ENCODE data around the gene ATP6AP1.

Gene ATP6AP1

DNA sequence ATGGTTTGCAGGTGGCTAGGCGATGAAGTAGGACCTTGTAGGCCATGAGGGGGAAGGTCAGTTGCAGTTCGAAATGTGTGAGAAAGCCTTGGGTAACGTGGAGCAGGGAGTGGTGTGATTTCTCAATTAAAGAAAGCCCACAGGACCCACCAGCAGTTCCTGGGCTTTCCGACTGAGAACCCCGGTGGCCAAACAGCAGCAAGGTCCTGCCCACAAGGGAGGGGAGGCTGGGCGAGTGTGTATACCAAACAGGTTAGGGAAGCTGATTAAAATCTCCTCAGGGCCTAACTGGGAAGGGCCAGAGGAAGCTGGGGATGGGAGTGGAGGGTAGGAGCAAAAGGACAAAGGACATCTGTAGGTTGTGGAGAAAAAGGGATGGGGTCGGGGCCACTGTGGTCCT is 2.4 kb downstream of the ATP6AP1 start:
- DNase-seq, result no peak

DNA sequence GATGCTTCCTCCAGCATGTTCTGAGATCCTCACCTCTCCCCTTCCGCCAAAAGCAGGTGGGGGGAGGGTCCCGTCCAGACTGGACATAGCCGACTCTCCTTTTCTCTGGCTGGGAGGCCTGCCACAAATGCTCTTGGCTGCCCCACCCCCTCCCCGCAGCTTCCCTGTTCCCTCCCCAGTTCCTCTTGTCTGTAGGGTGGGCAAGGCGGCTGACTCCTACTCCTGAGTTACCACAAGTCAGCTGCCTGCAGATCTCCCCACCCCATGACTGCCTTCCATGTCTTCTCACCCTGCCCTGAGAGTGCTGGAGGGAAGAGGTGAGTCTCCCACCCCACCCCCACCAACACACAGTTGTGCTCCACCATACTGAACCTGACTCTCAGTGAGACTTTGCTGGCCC is 2.9 kb downstream of the ATP6AP1 start:
- no peak for DNase-seq

DNA sequence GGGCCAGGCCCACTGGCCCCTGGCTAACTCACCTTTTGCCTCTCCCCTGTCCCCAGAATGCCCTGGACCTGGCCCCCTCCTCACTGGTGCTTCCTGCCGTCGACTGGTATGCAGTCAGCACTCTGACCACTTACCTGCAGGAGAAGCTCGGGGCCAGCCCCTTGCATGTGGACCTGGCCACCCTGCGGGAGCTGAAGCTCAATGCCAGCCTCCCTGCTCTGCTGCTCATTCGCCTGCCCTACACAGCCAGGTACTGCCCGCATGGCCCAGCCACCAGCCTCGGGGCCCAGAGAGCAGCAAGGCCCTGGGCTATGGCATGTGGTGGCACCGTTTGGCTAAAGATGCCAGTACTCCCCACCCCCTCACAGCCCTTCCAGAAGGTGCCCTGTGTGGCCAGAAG is 3.7 kb downstream of the ATP6AP1 start:
- DNase-seq, result no peak

DNA sequence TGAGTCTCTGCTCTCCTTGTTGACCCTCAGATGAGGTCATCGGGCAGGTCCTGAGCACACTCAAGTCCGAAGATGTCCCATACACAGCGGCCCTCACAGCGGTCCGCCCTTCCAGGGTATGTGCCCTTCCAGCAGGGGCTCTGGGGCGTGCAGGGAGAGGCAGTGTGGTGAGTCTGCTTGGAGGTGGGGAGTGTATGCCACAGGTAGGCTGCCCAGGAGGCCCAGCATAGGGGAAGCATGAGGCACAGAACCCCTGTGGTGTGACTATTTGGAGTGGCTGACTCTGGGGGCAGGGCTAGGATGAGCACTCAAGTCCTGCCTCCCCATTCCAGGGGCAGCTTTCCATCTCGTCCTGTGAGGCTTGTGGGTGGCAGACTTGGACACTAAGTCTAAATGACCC is 5.1 kb downstream of the ATP6AP1 start:
- DNase-seq, result no peak

DNA sequence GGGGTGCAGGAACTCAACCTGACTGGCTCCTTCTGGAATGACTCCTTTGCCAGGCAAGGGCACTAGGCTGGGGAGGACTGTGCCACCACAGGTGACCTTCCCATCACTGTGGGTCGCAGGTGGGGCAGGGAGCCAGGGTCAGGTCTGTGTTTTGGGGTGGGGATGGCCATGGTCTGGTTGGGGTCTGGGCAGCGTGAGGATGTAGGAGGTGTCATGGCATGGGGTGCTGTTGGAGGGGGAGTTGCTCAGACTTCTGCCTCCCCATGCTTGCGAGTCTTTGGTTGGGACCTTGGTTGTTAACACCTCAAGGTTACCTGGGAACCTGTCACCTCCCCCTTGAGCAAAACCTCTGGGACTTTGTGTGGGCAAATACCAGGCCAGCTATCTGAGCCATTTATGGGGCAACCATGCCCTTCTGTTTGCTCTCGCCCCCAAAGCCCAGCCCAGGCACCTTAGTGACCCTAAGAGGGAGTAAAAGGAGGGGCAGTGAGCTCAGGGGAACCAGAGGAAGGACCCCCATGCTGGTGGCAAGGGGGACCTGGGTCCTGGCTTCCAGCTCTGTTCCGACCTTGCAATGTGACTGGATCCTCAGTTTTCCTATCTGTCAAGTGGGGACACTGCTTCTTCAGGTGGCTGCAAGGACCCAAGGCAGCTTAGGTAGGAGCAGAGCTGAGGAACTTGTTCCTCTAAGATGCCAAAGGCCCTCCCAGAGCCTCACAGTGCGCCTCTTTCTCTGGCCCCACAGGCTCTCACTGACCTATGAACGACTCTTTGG is 6.1 kb downstream of the ATP6AP1 start:
- DNase-seq, result no peak

DNA sequence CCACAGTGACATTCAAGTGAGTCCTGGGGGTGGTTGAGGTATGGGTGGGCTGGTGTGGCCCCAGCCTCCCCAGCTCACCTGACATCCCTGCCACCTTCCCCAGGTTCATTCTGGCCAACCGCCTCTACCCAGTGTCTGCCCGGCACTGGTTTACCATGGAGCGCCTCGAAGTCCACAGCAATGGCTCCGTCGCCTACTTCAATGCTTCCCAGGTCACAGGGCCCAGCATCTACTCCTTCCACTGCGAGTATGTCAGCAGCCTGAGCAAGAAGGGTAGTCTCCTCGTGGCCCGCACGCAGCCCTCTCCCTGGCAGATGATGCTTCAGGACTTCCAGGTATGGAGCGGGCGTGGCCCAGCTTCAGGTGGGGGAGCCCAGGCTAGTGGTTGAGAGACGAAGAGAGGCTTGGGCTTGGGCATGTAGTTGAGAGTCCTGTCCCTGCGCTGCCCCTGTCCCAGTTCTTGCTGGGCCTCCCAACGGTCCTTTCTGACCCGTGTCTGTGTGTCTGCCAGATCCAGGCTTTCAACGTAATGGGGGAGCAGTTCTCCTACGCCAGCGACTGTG is 6.8 kb downstream of the ATP6AP1 start:
- DNase-seq, result no peak

DNA sequence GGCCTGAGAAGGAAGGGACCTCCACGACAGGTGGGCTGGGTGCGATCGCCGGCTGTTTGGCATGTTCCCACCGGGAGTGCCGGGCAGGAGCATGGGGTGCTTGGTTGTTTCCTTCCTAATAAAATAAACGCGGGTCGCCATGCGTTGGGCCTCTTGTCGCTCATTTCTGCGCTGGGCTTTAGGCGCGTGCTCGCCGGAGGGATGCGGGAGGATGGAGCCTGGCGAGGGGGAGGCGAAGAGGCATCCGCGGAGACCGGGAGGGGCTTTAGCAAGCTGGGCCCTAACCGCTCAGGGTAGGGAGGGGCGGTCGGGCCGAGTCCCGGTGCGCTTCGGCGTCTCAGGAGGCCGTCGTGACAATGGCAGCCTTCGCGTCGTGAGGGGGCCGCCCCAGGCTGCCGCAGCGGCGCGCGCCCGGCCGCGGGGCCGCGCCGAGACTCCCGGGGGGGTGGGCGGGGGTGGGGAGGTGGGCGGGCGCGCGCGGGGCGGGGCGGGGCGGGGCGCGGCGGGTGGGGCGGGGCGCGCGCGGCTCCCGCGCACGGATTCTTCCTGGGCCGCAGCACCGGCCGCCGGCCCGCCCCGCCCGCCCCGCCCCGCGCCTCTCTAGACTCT is 8.0 kb downstream of the ATP6AP1 start:
- DNase-seq, result peak; percentile 84

DNA sequence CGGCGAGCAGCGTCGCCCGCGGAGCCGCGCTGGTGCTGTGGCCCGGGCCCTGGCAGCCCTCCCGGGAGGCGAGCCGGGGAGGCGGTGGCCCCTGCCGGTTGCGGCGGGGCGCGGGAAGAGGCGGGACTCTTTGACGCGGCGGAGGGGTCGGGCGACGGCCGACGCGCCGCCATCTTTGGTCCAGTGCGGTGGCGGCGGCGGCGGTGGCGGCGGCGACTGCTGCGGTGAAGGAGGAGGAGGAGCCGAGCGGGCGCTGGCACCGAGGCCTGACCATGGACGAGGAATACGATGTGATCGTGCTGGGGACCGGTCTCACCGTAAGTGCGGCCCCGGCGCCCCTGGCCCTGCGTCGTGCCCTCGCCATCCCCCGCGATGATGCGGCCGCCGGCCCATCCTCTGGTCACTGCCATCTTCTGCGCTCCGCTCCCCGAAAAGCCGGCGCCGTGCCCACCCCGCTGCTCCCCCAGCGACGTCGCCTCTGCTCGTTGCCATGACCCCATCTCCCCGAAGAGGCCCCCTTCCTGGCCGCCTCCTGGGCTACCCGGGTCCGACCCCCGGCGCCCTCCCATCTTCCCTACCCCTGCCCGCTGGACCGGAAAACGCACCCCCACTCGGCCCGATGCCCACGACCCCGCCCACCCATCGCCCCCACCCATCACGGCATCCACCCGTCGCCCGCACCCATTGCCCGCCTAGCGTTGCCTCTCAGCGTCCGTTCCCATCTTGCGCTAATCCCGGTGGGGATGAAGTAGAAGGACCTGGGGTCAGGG is 8.7 kb downstream of the ATP6AP1 start, which contains the start of gene GDI1:
GDI1 (plus strand) TSS at position 172 of the 770 bp plus-strand sequence; CDS start at position 273, 101 bp downstream.
- DNase-seq, result peak; percentile 84

DNA sequence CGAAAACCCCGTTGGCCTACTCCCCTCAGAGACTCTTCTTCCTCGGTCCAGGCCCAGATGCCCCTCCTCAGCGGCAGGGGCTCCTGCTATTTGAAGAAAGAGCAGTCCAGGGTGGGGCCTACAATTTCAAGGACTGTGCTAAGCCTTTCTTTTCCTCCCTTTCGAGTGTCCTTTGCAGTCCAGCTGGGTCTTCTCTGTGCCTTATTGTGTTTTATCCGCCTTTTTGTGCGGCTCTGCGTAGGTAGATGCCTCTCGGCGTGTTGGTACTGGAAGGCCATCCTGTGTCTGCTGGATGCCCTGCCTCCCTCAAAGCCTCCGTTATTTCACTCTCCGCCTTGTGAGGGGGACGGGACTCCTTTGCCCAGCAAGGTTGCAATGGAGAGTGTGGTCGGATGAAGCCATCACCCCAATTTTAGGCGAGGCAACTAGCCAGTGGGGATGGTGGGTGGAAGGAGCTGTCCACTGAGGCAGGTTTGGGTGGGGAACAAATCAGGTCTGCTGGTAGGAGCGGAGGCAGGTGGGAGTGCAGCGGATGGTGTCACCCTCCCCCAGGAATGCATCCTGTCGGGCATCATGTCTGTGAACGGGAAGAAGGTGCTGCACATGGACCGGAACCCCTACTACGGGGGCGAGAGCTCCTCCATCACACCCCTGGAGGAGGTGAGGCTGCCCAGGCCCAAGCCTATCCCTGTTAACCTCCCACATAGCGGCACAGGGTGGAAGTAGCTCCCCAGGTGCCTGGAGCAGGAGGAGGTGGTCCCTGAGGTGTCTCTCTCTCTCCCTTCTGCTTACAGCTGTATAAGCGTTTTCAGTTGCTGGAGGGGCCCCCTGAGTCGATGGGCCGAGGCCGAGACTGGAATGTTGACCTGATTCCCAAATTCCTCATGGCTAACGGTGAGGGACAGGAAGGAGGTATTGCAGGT is 9.8 kb downstream of the ATP6AP1 start:
- DNase-seq, result no peak

DNA sequence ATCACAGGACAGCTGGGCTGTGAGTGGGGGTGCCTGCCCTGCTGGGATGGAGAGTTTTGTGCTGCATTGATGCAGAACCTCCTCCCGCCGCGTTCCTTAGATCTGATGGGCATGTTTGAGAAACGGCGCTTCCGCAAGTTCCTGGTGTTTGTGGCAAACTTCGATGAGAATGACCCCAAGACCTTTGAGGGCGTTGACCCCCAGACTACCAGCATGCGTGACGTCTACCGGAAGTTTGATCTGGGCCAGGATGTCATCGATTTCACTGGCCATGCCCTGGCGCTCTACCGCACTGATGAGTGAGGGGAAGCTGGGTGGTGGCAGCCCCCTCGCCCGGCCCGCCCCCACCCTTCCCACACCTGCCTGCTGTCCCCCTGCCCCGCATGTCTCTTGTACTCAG is 11.4 kb downstream of the ATP6AP1 start:
- DNase-seq, result no peak

DNA sequence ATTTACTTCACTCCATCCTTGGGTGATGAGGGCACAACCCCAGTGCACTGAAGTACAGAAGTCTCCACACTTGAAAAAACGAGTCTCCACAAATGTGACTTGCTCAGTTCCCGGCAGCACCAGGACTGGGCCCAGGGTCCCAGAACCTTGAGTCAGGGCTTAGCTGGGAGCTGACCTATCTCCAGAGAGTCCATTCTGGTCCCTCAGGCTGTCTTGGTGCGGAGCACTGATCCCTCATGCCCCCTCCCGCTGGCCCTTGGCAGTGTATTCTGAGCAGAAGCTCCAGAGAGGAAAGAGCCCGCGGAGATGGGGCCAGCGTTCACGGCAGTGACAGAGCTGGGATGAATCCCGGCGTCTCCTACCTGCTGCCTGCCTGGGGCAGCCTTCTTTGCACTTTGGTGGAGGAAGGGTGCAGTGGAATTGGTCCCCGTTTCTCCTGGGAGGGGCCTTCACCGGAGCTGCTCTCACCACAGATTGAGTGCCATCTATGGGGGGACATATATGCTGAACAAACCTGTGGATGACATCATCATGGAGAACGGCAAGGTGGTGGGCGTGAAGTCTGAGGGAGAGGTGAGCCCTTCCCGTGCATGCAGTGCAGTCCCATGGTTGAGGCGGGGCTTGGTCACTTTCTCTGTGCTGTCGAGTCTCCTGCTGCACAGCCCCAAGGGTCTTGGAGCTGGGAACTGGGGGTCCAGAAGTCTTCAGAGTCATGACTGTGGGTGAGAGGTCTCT is 12.3 kb downstream of the ATP6AP1 start:
- no peak for DNase-seq

DNA sequence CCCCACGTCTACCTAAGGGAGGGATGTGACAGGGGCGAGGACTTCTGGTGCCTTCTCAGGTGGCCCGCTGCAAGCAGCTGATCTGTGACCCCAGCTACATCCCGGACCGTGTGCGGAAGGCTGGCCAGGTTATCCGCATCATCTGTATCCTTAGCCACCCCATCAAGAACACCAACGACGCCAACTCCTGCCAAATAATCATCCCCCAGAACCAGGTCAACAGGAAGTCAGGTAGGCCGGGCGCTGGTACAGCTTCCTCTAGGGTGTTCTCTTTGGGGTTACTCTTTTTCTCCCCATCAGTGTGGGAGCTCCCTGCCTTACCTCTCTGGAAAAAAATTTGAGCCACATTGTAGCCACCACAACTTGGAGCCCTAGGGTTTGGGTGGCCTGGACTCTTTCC is 13.1 kb downstream of the ATP6AP1 start:
- DNase-seq, result no peak

DNA sequence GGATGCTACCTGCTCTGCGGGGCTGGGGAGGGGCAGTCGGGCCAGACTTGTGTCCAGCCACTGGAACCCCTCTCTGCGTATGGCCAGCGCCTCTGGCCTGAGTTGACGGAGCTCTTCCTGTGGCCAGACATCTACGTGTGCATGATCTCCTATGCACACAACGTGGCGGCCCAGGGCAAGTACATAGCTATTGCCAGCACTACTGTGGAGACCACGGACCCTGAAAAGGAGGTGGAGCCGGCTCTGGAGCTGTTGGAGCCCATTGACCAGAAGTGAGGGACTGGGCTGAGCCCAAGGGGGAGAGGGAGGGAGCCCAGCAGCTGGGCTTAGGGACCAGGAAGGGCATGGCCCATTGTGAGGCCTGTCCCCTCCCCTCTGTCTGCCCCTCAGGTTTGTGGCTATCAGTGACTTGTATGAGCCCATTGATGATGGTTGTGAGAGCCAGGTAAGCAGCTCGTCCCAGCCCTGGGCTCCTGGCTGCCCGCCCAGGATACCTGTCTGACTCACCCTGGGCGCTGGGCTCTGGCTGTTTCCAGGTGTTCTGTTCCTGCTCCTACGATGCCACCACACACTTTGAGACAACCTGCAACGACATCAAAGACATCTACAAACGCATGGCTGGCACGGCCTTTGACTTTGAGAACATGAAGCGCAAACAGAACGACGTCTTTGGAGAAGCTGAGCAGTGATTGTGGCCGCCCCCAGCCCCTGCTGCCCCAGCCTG is 13.7 kb downstream of the ATP6AP1 start:
- DNase-seq, result no peak

DNA sequence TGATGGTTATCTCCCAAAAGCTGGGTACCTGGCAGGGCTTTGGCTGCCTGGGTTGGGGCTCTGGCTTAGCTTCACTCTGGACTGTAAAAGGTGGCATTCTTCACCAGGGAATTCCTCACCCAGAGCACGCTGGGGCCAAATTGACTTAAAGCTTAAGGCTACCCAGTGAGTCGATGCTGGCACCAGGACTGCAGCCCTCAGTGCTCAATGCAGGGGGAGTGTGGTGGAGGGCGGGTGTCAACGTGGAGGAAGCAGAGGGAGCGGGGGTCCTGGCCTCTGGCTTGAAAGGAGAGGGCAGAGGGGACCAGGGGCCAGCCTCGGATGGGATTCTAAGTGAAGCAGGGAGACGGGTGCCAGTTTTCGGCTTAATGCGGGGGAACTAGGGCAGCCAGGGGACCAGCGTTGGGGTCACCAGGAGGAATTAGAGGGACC is 15.0 kb downstream of the ATP6AP1 start:
- no peak for DNase-seq

DNA sequence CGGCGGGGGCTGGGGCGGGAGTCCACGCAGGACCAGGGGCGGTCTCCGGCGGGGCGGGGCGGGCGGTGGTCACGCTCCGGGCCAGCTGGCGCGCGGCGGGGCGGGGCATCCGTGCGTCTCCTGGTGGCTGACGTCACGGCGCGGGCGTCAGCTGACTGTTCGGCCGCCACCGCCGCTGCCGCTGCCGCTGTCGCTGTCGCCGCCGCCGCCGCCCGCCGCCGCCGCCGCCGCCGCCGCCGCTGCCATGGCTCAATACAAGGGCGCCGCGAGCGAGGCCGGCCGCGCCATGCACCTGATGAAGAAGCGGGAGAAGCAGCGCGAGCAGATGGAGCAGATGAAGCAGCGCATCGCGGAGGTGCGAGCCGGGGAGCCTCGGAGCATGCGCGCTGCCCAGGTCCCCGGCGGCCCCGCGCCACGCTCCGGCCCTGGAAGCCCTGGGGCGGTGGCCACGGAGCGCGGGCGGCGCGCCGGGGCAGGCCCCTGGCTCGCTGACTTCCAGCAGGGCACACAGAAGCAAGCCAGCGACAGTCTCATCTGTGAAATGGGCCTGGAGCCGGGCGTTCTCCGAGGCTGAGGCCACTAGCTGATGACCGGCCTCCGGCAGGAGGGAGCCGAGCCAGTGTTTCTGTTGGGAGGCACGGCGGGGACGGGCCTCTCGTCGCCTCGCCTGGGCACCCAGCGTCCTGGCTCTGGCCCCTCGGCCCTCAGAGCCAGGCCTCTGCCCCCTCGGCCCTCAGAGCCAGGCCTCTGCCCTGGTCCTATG is 15.7 kb downstream of the ATP6AP1 start, which contains the start of gene FAM50A:
FAM50A (plus strand) TSS at position 150 of the 763 bp plus-strand sequence; CDS start at position 245, 95 bp downstream.
- peak; percentile 90 for DNase-seq

DNA sequence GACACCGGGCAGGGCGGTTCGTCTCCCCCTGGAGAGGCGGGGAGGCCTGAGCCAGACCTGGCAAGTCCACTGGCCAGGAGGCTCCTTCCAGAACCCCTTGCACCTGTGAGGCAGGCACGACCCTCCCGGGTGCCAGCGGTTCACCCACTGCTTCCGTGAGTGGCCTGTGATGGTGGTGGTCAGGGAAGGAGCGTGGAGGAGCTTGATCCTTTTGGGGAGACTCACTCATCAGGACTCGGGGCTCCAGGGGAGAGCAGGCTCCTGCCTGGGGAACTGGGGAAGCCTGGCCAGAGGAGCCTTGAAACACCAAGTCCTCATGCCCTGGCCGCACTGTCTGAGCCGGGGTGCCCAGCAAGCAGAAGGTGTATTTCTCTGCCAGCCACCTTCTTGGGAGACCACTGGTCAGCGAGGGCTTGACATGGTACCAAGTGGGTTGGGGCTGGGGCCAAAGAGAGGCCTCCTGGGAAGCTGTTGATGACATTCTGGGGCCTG is 16.3 kb downstream of the ATP6AP1 start:
- no peak for DNase-seq

DNA sequence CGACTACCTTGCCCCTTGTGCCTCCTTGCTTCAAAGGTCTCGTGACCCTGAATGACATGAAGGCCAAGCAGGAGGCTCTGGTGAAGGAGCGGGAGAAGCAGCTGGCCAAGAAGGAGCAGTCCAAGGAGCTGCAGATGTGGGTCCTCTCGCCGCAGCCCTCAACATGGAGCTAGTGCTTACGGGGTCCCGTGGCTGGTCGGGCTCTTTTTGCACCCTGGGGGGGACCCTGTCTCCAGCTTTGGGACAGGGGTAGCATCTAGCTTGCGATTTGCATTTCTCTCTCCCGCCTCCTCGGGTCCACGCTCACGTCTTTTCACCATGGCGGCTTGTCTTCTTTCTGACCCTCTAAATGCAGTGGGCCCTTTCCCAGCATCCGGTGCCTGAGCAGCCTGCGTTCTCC is 17.3 kb downstream of the ATP6AP1 start:
- DNase-seq, result no peak

DNA sequence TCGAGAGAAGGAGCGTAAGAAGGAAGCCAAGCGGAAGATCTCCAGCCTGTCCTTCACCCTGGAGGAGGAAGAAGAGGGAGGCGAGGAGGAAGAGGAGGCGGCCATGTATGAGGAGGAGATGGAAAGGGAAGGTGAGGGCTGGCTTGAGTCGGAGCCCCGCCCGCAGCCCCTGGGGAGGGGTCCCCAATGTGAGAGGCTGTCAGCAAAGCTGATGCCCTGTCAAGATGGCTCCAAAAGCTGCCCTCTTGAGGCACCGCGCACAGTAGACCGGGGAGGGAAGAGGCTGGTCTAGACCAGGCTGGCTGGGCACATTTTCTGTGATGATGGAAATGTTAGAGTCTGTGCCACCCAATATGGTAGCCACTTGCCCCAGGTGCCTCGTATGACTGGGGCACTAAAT is 18.0 kb downstream of the ATP6AP1 start:
- DNase-seq, result no peak

DNA sequence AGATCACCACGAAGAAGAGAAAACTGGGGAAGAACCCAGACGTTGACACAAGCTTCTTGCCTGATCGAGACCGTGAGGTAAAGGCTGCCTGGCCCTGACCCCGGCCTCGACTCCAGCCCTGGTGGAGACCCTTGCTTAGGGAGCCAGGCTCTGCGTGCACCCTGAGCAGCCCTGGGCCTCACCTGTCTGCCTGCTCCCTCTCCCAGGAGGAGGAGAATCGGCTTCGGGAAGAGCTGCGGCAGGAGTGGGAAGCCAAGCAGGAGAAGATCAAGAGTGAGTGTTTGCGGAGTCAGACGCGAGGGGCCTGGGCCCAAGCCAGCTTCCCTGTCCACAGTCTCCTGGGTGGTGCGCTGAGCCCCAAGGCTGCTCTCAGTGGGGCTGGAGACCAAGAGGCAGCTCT is 20.0 kb downstream of the ATP6AP1 start:
- DNase-seq, result no peak

DNA sequence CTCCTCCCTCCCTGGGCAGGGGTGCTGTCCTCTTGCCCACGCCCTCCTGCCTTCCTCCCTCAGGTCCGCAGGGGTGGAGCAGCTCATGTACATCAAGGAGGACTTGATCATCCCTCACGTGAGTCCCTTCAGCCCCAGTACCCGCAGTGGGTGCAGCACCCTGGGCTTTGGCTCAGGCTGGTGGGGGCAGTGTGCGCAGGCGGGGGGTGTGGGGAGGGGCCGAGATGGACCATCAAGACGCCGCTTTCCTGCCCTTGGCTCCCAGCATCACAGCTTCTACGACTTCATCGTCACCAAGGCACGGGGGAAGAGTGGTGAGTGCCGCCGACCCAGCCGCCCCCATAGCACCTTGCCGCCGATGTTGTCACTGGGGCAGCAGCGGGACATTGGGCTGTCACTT is 21.1 kb downstream of the ATP6AP1 start:
- DNase-seq, result no peak

Measured in activated effector memory CD4-positive, alpha-beta T cell treated with anti-CD3 and anti-CD28 coated beads, Interleukin-2, amount 50 U/mL, for 16 hours (primary cell).